DOHH2 (cell line): ENCODE measurements around the gene GRWD1.
"Not testable (repeated sequence)": the region's sequence is repeated elsewhere in the genome, so short reads cannot be mapped to it uniquely, and the experiment has no call there.

Experiments
- H3F3A ChIP-seq: fragments of 200-600 bp; sonication (generic), shearing (Covaris generic); 2 replicates; pipeline ENCODE4 v1.6.0; 2016; ENCODE audit warnings: antibody characterized with exemption, mild to moderate bottlenecking; ENCODE audit not compliant: control insufficient read depth, insufficient read depth
- H3K27ac ChIP-seq: fragments of 200-600 bp; sonication (generic); 2 replicates; pipeline ENCODE4 v1.5.1; 2014; ENCODE audit warnings: low read depth, mild to moderate bottlenecking, low read length, moderate library complexity
- H3K27me3 ChIP-seq: fragments of 200-600 bp; sonication (generic); 2 replicates; pipeline ENCODE4 v1.6.1; 2014; ENCODE audit warnings: mild to moderate bottlenecking, low read length, mixed read lengths; ENCODE audit not compliant: control insufficient read depth
- H3K36me3 ChIP-seq: fragments of 200-600 bp; sonication (generic); 2 replicates; pipeline ENCODE4 v1.6.1; 2014; ENCODE audit warnings: mild to moderate bottlenecking, low read length, moderate library complexity, mixed read lengths; ENCODE audit not compliant: control insufficient read depth
- H3K4me1 ChIP-seq: fragments of 200-600 bp; sonication (generic); 2 replicates; pipeline ENCODE4 v1.6.1; 2014; ENCODE audit warnings: mild to moderate bottlenecking, low read length, mixed read lengths; ENCODE audit not compliant: control insufficient read depth
- H3K4me2 ChIP-seq: fragments of 200-600 bp; sonication (generic); 2 replicates; pipeline ENCODE4 v1.6.0; 2014; ENCODE audit warnings: mild to moderate bottlenecking, low read length, moderate library complexity
- H3K4me3 ChIP-seq: fragments of 200-600 bp; sonication (generic); 2 replicates; pipeline ENCODE4 v1.5.1; 2014; ENCODE audit warnings: mild to moderate bottlenecking, low read length, mixed read lengths
- H3K79me2 ChIP-seq: fragments of 200-600 bp; sonication (generic); 2 replicates; pipeline ENCODE4 v1.6.1; 2014; ENCODE audit warnings: mild to moderate bottlenecking, low read length, mixed read lengths; ENCODE audit not compliant: control insufficient read depth
- H3K9me2 ChIP-seq: fragments of 200-600 bp; sonication (generic); replicated peaks from 2 replicates; pipeline ENCODE4 v1.6.1; 2014; ENCODE audit warnings: mild to moderate bottlenecking, low read length, mixed read lengths; ENCODE audit not compliant: control insufficient read depth
- H3K9me3 ChIP-seq: fragments of 200-600 bp; sonication (generic); 2 replicates; pipeline ENCODE4 v1.6.1; 2014; ENCODE audit warnings: antibody characterized with exemption, low read length, mixed read lengths; ENCODE audit not compliant: control insufficient read depth, insufficient read depth
- H4K20me1 ChIP-seq: fragments of 200-600 bp; sonication (generic); 2 replicates; pipeline ENCODE4 v1.6.0; 2014; ENCODE audit warnings: low read depth, mild to moderate bottlenecking, antibody characterized with exemption, low read length, moderate library complexity; ENCODE audit not compliant: control insufficient read depth, insufficient read depth
- CTCF ChIP-seq: fragments of 200-600 bp; sonication (generic); IDR thresholded peaks from one replicate; pipeline ENCODE4 v1.5.1; 2014; ENCODE audit warnings: antibody characterized with exemption, mild to moderate bottlenecking, low read depth, low read length; ENCODE audit not compliant: poor library complexity, severe bottlenecking
- EZH2phosphoT487 ChIP-seq: fragments of 200-600 bp; sonication (generic); IDR thresholded peaks from 2 replicates; pipeline ENCODE4 v1.6.1; 2017; ENCODE audit warnings: borderline replicate concordance, mild to moderate bottlenecking, antibody characterized with exemption, low read length, moderate library complexity, mixed read lengths

The GRWD1 gene

GRCh38 chr19:48484931-48485612 is 39.3 kb downstream of the GRWD1 start:
- Histone ChIP-seq H3K27ac (no peak overlapping the region), H3K4me3 (no peak overlapping the region), H3K9me3 (no peaks in the 10 kb centered on the region), H3K79me2 (no peaks in the 10 kb centered on the region), H3K36me3 (no peaks in the 10 kb centered on the region), H4K20me1 (no peaks in the 10 kb centered on the region), H3K9me2 (no peaks in the 10 kb centered on the region), H3K4me1 (peaks cover 12% of the 10 kb centered on the region), H3K27me3 (peaks cover 2% of the 10 kb centered on the region), H3K4me2 (no peak overlapping the region), H3F3A (peaks cover 5% of the 10 kb centered on the region; the same call in 1 of the 2 replicates)
- TF ChIP-seq EZH2phosphoT487 (no peak), CTCF (no peak)

GRCh38 chr19:48486706-48487105 is 40.9 kb downstream of the GRWD1 start:
- not testable (repeated sequence) for H4K20me1 ChIP-seq, H3K9me2 ChIP-seq, H3K27ac ChIP-seq, H3K79me2 ChIP-seq, H3K36me3 ChIP-seq, H3K4me3 ChIP-seq, H3K4me2 ChIP-seq, H3K9me3 ChIP-seq, H3F3A ChIP-seq
- peaks cover 10% of the 10 kb centered on the region for H3K27me3 ChIP-seq
- H3K4me1 ChIP-seq, result peaks cover 21% of the 10 kb centered on the region

- peaks cover 10% of the 10 kb centered on the region for H3K27me3 ChIP-seq
- no peak overlapping the region for H3K4me2 ChIP-seq
- no peak overlapping the region for H3K27ac ChIP-seq
- H3F3A ChIP-seq, result no peaks in the 10 kb centered on the region; the same call in 1 of the 2 replicates
- H3K4me1 ChIP-seq, result peaks cover 29% of the 10 kb centered on the region
- H3K4me3 ChIP-seq, result no peak overlapping the region
- H3K79me2 ChIP-seq, result no peaks in the 10 kb centered on the region
- H3K9me3 ChIP-seq, result no peaks in the 10 kb centered on the region
- no peaks in the 10 kb centered on the region for H3K9me2 ChIP-seq
- TF ChIP-seq CTCF, result no peak
- no peak for TF ChIP-seq EZH2phosphoT487
- no peaks in the 10 kb centered on the region for H3K36me3 ChIP-seq
- no peaks in the 10 kb centered on the region for H4K20me1 ChIP-seq
Measured at GRCh38 chr19:48487544-48487943, 41.8 kb downstream of the GRWD1 start.

DNA sequence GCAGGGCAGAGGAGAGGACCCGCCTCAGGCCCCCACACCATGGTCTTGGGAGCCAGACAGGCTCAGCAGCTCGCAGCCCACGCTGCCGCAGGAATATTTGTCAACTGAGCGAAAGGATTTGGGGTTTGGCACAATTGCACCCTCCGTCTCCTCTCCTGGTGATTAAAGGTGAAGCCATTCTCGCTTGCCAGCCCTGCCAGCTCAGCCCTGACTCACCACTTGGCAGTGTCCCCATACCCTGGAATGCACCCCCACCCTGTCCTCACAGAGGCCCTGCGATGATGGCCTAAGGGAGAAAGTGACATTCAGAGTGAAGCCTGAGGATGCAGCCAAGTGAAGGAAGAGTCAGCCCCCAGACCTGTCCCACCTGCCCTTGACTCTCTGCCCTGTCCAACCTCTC is 42.2 kb downstream of the GRWD1 start:
- H3K79me2 ChIP-seq, result no peaks in the 10 kb centered on the region

GRCh38 chr19:48488478-48488877 is 42.7 kb downstream of the GRWD1 start:
- not testable (repeated sequence) for H4K20me1 ChIP-seq, H3F3A ChIP-seq, H3K79me2 ChIP-seq, H3K4me2 ChIP-seq, H3K9me2 ChIP-seq, H3K4me3 ChIP-seq, H3K36me3 ChIP-seq, H3K27ac ChIP-seq, H3K9me3 ChIP-seq
- H3K27me3 ChIP-seq, result peaks cover 10% of the 10 kb centered on the region
- peaks cover 35% of the 10 kb centered on the region for H3K4me1 ChIP-seq

More for the DNA sequence above, 42.2 kb downstream of the GRWD1 start:
- Histone ChIP-seq H3K9me2 (no peaks in the 10 kb centered on the region), H3K4me1 (peaks cover 33% of the 10 kb centered on the region), H3K27me3 (peaks cover 10% of the 10 kb centered on the region), H4K20me1 (no peaks in the 10 kb centered on the region), H3F3A (no peaks in the 10 kb centered on the region), H3K27ac (no peak overlapping the region), H3K4me2 (no peak overlapping the region), H3K36me3 (no peaks in the 10 kb centered on the region), H3K4me3 (no peak overlapping the region), H3K9me3 (no peaks in the 10 kb centered on the region)
- no peak for TF ChIP-seq CTCF
- no peak for TF ChIP-seq EZH2phosphoT487
